Bronchial epithelial cell (primary cell): ENCODE data around the gene GLCE. TPM values are rescaled to one million over a fixed set of nuclear protein-coding genes. Genes with fewer than 3 reads are reported as not detected.

Experiments
- DNase-seq: peaks from one replicate; pipeline ENCODE4 v3.0.0-alpha.2; 2010; ENCODE audit warnings: low read depth
- FAIRE-seq: peaks from 2 replicates; lab custom pipeline; 2011; peaks lifted over from hg19 to GRCh38; lab: Jason Lieb, UNC
- H3K27me3 ChIP-seq: 2 replicates; pipeline ENCODE4 v1.5.1; 2011; ENCODE audit warnings: low read length; ENCODE audit not compliant: control insufficient read depth, insufficient read depth
- H3K36me3 ChIP-seq: 2 replicates; pipeline ENCODE4 v1.5.1; 2011; ENCODE audit warnings: low read length; ENCODE audit not compliant: control insufficient read depth, insufficient read depth
- H3K4me3 ChIP-seq: 2 replicates; pipeline ENCODE4 v1.5.1; 2011; ENCODE audit warnings: mild to moderate bottlenecking, low read depth, low read length, control low read depth
- CTCF ChIP-seq: IDR thresholded peaks from 2 replicates; pipeline ENCODE4 v1.5.1; 2011; ENCODE audit warnings: mild to moderate bottlenecking, moderate library complexity, low read length, control low read depth, inconsistent platforms; ENCODE audit not compliant: insufficient read depth, severe bottlenecking
- total RNA-seq: library from RNA; depleted of rRNA; stranded (reverse); fragments of >200 nt; gene quantifications from 2 replicates; pipeline ENCODE4 v1.2.1, GENCODE V29; 2014

The GLCE gene
- total RNA-seq, 1 donor from 2014 or later, result 46.3 TPM

- DNase-seq, result no peak
- no peak for TF ChIP-seq CTCF
- H3K27me3 ChIP-seq, result peaks cover 4% of the 10 kb centered on the region
- no peaks in the 10 kb centered on the region for H3K36me3 ChIP-seq
- H3K4me3 ChIP-seq, result no peak overlapping the region
- FAIRE-seq, result no peak
These were observed 160.6 kb downstream of the GLCE start for GRCh38 chr15:69320977-69321554.

Other genes with a start within 250 kb of the GLCE start
- 3.8 and 4.2 TPM in 2 replicates for gene SPESP1, start 230.1 kb upstream of the GLCE start, total RNA-seq
- gene NOX5, start 145.9 kb upstream of the GLCE start, total RNA-seq, result under 0.01 TPM in 1 of 2 replicates, not detected in the other
- 0.53 and 3.6 TPM in 2 replicates for gene PAQR5, start 138.3 kb downstream of the GLCE start, total RNA-seq